Mesodermal cell (in vitro differentiated cells): Measurements from ENCODE around the gene ATP6V0D1.

Source experiments
- H3K27ac ChIP-seq: 2 replicates; pipeline ENCODE4 v1.7.0; 2013; ENCODE audit warnings: mild to moderate bottlenecking, low read depth, low read length, moderate library complexity; ENCODE audit not compliant: severe bottlenecking
- H3K36me3 ChIP-seq: 2 replicates; pipeline ENCODE4 v1.7.1; 2013; ENCODE audit warnings: mild to moderate bottlenecking, low read length, moderate library complexity; ENCODE audit not compliant: control insufficient read depth, insufficient read depth
- H3K4me1 ChIP-seq: one replicate; pipeline ENCODE4 v1.7.1; 2013; ENCODE audit warnings: mild to moderate bottlenecking, low read length; ENCODE audit not compliant: insufficient read depth, control insufficient read depth, poor library complexity, severe bottlenecking
- H3K4me3 ChIP-seq: 2 replicates; pipeline ENCODE4 v1.7.0; 2013; ENCODE audit warnings: low read length, control low read depth, mild to moderate bottlenecking; ENCODE audit not compliant: insufficient read depth, poor library complexity, severe bottlenecking; ENCODE audit errors: extremely low read depth
- H3K9me3 ChIP-seq: 2 replicates; pipeline ENCODE4 v1.7.1; 2013; ENCODE audit warnings: mild to moderate bottlenecking, low read length, moderate library complexity; ENCODE audit not compliant: control insufficient read depth
- WGBS, 2 experiments: methylation state at CpG; one replicate each; pipeline ENCODE4 v1.1.5; 2013; ENCODE audit warnings: missing lambda C conversion rate in 2 of 2; ENCODE audit not compliant: insufficient coverage in 2 of 2; 5-methylcytosine and 5-hydroxymethylcytosine counted together

Gene ATP6V0D1

GRCh38 chr16:67432506-67432890, 48.5 kb downstream of the ATP6V0D1 start:
- no peak overlapping the region for H3K27ac ChIP-seq
- no peak overlapping the region for H3K4me3 ChIP-seq
- WGBS, 2 experiments = 63 to 73% methylated on average over 4 to 5 of the region's 5 CpGs

GRCh38 chr16:67431775-67432505, 49.0 kb downstream of the ATP6V0D1 start:
- H3K4me1 ChIP-seq = peaks cover 4% of the 10 kb centered on the region
- WGBS, 2 experiments = 29 to 48% methylated on average over 5 to 6 of the region's 13 CpGs
- no peak overlapping the region for H3K27ac ChIP-seq
- peaks cover 4% of the 10 kb centered on the region for H3K36me3 ChIP-seq
- H3K4me3 ChIP-seq = peak overlapping the region; percentile 25
- no peaks in the 10 kb centered on the region for H3K9me3 ChIP-seq

More at GRCh38 chr16:67432506-67432890, 48.5 kb downstream of the ATP6V0D1 start:
- peaks cover 4% of the 10 kb centered on the region for H3K4me1 ChIP-seq
- no peaks in the 10 kb centered on the region for H3K9me3 ChIP-seq
- peaks cover 10% of the 10 kb centered on the region for H3K36me3 ChIP-seq

GRCh38 chr16:67430977-67431774, 49.8 kb downstream of the ATP6V0D1 start, which contains the start of gene HSD11B2:
HSD11B2 (plus strand) TSS chr16:67431121; CDS start chr16:67431249, 128 bp downstream.
- H3K36me3 ChIP-seq = no peaks in the 10 kb centered on the region
- no peaks in the 10 kb centered on the region for H3K9me3 ChIP-seq
- 1 to 3% methylated on average over 47 to 58 of the region's 87 CpGs for WGBS, 2 experiments
- peak within 1 kb of the TSS; percentile 25 for H3K4me3 ChIP-seq
- peaks cover 4% of the 10 kb centered on the region for H3K4me1 ChIP-seq
- no peak within 1 kb of the TSS for H3K27ac ChIP-seq

GRCh38 chr16:67430504-67430976, 50.4 kb downstream of the ATP6V0D1 start:
- no peaks in the 10 kb centered on the region for H3K36me3 ChIP-seq
- H3K9me3 ChIP-seq = no peaks in the 10 kb centered on the region
- whole genome bisulfite sequencing, 2 experiments = 2 to 4% methylated on average over 35 to 44 of the region's 53 CpGs
- no peak overlapping the region for H3K27ac ChIP-seq
- peak overlapping the region; percentile 25 for H3K4me3 ChIP-seq
- H3K4me1 ChIP-seq = peaks cover 4% of the 10 kb centered on the region

GRCh38 chr16:67429799-67430503, 51.0 kb downstream of the ATP6V0D1 start:
- H3K9me3 ChIP-seq = no peaks in the 10 kb centered on the region
- peak overlapping the region; percentile 25 for H3K4me3 ChIP-seq
- H3K27ac ChIP-seq = no peak overlapping the region
- 48 to 49% methylated on average over 6 to 11 of the region's 13 CpGs for WGBS, 2 experiments
- H3K36me3 ChIP-seq = no peaks in the 10 kb centered on the region
- peaks cover 7% of the 10 kb centered on the region for H3K4me1 ChIP-seq

- WGBS, 2 experiments = 93 to 100% methylated on average over 3 of the region's 3 CpGs
- Histone ChIP-seq H3K27ac (no peak overlapping the region), H3K9me3 (no peaks in the 10 kb centered on the region), H3K36me3 (no peaks in the 10 kb centered on the region), H3K4me1 (peaks cover 8% of the 10 kb centered on the region), H3K4me3 (no peak overlapping the region)
These were observed 51.7 kb downstream of the ATP6V0D1 start for GRCh38 chr16:67429053-67429798.

GRCh38 chr16:67428146-67428731, 52.7 kb downstream of the ATP6V0D1 start:
- H3K27ac ChIP-seq = no peak overlapping the region
- H3K9me3 ChIP-seq = no peaks in the 10 kb centered on the region
- WGBS, 2 experiments = 22 to 24% methylated on average over 7 to 8 of the region's 11 CpGs
- no peaks in the 10 kb centered on the region for H3K36me3 ChIP-seq
- no peak overlapping the region for H3K4me3 ChIP-seq
- peaks cover 12% of the 10 kb centered on the region for H3K4me1 ChIP-seq

GRCh38 chr16:67426950-67427349, 54.0 kb downstream of the ATP6V0D1 start:
- no peak overlapping the region for H3K27ac ChIP-seq
- H3K4me1 ChIP-seq = peaks cover 8% of the 10 kb centered on the region
- H3K9me3 ChIP-seq = no peaks in the 10 kb centered on the region
- H3K4me3 ChIP-seq = no peak overlapping the region
- no peaks in the 10 kb centered on the region for H3K36me3 ChIP-seq
- WGBS, 2 experiments = 85 to 89% methylated on average over 4 to 7 of the region's 7 CpGs

- Histone ChIP-seq H3K4me1 (peaks cover 8% of the 10 kb centered on the region), H3K4me3 (no peak overlapping the region), H3K36me3 (no peaks in the 10 kb centered on the region), H3K9me3 (no peaks in the 10 kb centered on the region), H3K27ac (no peak overlapping the region)
- WGBS, 2 experiments = 92 to 100% methylated on average over 4 to 6 of the region's 7 CpGs
These were observed 54.9 kb downstream of the ATP6V0D1 start for GRCh38 chr16:67426022-67426421.

- 85 to 89% methylated on average over 3 of the region's 4 CpGs for WGBS, 2 experiments
These were observed 55.4 kb downstream of the ATP6V0D1 start for GRCh38 chr16:67425580-67425979.

More at GRCh38 chr16:67425580-67425979, 55.4 kb downstream of the ATP6V0D1 start:
- no peak overlapping the region for H3K4me3 ChIP-seq
- H3K36me3 ChIP-seq = no peaks in the 10 kb centered on the region
- no peaks in the 10 kb centered on the region for H3K9me3 ChIP-seq
- peaks cover 8% of the 10 kb centered on the region for H3K4me1 ChIP-seq
- no peak overlapping the region for H3K27ac ChIP-seq
